Posterior vena cava (tissue), 2 donors: ENCODE results near the gene KCNJ11. TPM values are rescaled to one million over a fixed set of nuclear protein-coding genes. Genes with fewer than 3 reads are reported as not detected.

ENCODE experiments used
- DNase-seq: peaks from one replicate; pipeline ENCODE4 v3.0.0-alpha.2; 2020; ENCODE audit warnings: low spot score
- intact Hi-C, 2 donors: fragments of 100-400 bp; cut with DNase I; formaldehyde crosslinking; loops; one replicate each; pipeline versions ENCODE4 v1.14.1 to v1.14.2; 2022 to 2023
- total RNA-seq, 2 donors: library from RNA; stranded (reverse); fragmentation: NEBNext Ultra II Directional; extraction: Animal tissue kit (Norgen Biotek cat#: 25700); gene quantifications; one replicate each; pipeline ENCODE4 v1.2.1, GENCODE V29; 2021
- donor health status: DM: yes; HTN: yes; CAD: no.
- donor health status: DM: yes; HTN: yes; CAD: no.

KCNJ11 gene
- total RNA-seq, 2 donors from 2014 or later = 0.56 to 1.3 TPM

DNA sequence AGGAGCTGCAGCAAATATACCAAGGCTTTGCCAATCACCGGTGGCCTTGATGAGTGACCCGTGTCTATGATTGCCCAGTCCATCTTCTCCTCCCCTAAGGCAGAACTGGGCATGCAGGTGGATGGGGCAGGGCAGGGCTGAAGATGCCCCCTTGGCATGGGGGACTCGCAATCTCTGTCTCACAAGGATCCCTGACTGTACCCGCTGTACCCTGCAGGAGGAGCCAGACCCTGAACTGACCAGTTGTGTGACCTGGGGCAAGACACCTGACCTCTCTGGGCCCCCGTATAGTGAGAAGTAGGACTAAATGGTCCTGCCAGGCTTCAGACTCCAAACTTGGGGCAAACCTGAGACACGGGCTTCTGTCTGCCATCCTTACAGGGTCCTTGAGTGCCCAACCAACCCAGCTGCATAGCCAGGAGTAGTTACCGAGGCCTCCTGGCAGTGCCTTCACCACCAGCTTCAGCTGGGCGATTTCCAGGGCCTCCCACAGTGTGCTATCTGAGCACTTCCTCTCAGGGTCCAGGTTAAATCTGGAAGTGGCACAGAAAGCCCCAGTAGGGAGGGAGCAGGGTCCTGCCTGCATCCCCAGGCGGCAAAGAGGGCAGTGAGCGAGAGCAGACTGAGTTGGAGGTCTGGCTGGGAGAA lies 6.4 kb upstream of the KCNJ11 start:
- peak; percentile 71 for DNase-seq
- intact Hi-C loops = no loop called here

DNA sequence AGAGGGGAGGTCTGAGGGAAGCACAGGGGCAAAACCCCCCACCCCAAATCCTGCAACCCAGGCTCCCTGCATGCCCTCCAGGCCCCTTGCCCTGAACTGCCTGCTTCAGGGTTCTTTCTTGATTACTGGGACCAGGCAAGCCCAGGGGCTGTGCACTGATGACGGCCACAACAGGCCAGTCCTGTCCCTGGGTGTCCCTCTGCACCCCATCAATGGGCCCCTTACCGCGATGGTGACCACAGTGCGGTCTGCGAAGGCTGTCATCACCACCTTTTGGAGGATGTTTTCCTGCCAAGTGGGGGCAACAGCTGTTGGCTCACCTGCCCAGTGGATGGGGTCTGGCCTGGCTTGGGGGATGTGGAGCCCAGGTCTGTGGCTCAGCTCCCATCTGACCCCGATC lies 5.0 kb upstream of the KCNJ11 start:
- DNase-seq = peak; percentile 80

DNA sequence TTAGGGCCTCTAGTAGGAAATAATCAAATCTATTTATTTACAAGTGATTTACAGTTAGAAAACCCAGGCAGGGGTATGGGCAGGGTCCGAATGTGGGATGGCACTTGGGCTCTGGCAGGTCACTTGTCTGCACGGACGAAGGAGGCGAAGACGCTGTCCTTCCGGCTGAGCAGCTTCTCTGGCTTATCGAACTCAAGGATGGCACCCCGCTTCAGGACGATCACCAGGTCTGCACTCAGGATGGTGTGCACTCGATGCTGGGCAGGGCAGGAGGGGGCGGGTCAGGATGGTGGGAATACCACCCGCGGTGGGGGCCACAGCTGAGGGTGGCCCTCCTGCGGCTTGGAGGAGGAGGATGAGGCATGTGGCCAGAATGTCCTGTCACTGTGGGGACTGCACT lies 4.4 kb upstream of the KCNJ11 start:
- intact Hi-C loops = no loop called here

More for the DNA sequence above, 5.0 kb upstream of the KCNJ11 start:
- intact Hi-C loops = no loop called here

DNA sequence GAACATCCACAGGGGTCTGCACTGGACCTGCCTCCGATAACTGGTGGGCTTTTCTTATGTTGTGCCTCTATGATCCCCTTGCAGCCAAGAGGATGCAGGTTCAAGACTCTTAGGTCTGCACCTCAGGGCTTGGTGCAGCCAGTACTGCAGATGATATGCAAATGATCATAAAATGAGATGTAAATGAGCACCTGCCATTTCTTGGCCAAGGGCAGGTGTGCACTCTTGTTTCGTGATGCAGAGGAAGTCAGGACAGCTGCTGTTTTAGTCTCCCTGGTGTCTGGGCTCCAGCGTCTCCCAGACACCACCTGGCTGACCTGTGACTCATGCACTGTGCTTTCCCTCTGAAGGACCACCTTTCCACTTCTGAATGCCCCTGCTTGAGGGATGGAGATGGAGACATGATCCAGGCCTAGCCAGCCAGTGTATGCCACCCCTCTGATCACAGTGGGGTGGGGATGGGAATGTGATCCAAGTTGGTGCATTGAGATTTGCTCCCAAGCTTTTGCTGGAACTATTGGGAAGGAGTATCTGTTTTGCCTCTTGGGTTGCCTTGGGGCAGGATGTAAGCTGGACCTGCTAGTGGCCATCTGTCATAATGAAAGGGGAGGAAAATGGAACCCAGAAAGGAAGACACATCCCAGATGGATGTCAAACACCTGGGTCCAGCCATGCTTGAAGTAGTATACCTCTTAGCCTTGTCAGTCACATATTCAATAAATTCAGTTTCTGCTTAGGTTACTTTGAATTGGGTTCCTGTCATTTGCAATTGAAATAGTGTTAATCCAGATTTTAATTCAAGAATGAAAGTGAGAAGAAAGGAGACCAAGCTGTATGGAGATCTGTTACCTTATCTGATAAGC lies 3.3 kb upstream of the KCNJ11 start:
- DNase-seq = no peak
- intact Hi-C loops = no loop called here

More for the DNA sequence above, 4.4 kb upstream of the KCNJ11 start:
- peak; percentile 78 for DNase-seq

DNA sequence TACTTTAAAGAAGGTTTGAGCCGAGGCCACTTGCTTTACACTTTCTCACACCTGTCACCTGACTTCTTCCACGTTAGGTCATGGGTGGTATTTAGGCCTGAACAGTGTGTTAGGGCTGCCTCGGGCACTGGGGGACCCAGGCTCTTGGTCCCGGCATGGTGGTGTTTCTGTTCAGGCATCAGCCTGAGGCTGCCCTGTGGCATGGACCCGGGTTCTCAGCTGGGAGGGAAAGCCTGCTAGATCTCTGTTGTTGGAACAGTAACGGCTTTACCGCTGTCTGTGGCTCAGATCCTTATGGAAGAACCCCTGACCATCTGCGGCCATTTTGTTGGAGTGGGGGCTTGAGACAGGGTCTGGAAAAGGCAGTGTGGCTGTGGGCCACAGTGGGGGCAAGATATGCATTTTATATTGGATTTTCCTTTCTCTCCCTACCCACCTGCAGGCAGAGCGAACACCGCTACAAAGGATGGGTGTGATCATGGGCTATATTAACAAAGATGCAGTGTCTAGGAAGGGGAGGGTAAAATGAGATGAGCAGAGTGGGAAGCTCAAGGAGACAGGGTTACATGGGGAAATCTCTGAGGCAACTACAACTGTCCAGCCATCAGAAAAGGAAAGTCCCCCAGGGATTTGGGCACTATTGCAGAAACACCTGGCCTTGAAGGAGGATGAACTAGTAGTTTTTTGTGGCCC lies 1.6 kb upstream of the KCNJ11 start:
- no peak for DNase-seq
- intact Hi-C loops = no loop called here

DNA sequence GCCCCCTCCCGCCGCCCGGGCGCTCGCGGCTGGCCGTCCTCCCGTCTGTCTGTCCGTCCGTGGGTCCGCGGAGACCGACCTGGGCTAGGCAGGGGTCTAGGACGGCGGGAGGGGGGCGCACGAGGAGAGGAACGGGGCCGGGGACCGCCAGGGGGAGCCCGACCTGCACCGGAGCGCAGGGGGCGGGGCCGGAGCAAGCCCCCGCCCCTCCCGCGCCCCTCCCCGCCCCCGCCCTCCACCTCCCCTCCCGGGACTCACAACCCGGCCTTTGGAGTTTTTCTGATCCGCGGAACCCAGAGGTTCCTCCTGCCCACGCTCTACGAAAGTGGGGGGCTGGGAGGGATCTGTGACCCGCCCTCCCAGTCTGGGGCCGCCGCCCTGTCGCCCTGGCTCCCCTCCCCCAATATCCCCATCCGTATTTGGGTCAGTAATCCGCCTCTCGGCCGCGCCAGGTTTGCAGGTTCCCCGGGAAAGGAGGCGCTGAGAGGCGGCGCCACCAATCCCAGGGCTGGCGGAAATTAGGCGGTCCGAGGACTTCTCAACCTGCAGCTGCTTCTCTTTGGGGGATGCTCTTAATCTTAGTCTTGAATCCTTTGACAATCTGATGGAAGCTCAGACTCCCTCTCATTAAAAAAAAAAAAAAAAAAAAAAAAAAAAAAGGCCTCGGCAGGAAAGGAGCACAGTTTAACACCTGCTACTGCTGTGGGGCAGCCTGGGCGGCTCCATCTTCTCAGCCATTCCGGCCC lies 925 bp upstream of the KCNJ11 start:
- intact Hi-C loops = no loop called here
- DNase-seq = peak; percentile 87

DNA sequence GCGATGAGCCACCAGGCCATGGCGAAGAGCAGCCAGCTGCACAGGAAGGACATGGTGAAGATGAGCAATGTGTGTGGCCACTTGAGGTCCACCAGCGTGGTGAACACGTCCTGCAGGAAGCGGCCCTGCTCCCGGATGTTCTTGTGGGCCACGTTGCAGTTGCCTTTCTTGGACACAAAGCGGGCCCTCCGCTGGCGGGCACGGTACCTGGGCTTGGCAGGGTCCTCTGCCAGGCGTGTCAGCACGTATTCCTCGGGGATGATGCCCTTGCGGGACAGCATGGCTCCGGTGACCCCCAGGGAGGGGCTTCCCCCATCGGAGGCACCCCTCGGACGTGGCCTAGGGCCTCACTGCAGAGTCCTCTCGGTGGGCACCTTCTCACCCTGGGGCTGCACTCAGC lies 648 bp downstream of the KCNJ11 start:
- peak; percentile 76 for DNase-seq
- intact Hi-C loops = loop anchor here in 1 of 2 donors (2.0 kb wide), 1 partner anchor 117 kb away; no protein-coding TSS in a partner anchor

DNA sequence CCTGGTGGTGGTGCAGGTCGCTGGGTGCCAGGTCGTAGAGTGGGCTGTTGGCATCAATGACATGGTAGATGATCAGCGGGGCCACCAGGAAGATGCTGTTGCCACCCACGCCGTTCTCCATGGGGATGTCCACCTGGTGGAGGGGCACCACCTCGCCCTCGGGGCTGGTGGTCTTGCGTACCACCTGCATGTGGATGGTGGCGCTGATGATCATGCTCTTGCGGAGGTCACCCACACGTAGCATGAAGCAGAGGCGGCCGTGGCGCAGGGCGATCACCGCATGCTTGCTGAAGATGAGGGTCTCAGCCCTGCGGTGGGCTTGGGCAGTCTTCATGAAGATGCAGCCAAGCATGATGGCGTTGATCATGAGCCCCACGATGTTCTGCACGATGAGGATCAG lies 1.2 kb downstream of the KCNJ11 start:
- intact Hi-C loops = loop anchor here in 1 of 2 donors (2.0 kb wide), 1 partner anchor 118 kb away; no protein-coding TSS in a partner anchor
- peak; percentile 76 for DNase-seq

DNA sequence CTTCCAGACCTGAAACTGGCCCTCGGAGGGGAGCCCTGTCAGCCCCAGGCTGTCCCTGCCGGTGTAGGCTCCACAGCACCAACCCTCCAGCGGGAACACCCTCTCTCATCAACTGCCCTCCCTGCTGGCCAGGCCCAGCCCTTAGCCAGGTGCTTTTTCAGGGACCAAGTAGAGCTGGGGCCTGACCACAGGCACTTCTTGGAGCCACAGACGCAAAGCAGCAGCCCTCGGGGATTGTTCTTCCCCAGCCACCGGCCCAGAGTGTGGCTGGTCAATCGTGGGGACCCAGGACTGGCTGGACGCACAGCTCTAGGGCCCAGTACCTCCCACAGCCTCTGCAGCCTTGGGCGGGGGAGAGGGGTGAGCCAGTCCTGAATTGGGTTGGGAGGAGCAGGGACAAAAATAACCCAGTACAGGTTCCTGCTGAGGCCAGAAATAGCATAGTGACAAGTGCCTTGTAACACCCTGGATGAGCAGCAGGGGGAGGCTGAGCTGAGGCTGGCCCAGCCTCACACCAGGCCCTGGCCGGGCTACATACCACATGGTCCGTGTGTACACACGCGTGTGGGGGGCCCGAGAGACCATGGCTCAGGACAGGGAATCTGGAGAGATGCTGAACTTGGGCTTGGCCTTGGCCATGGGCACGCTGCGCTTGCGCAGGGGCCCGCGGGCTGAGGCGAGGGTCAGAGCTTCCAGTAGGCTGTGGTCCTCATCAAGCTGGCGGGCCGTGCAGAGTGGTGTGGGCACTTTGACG lies 2.0 kb downstream of the KCNJ11 start:
- intact Hi-C loops = loop anchor here in 1 of 2 donors (2.0 kb wide), 1 partner anchor 118 kb away; no protein-coding TSS in a partner anchor
- peak; percentile 86 for DNase-seq

DNA sequence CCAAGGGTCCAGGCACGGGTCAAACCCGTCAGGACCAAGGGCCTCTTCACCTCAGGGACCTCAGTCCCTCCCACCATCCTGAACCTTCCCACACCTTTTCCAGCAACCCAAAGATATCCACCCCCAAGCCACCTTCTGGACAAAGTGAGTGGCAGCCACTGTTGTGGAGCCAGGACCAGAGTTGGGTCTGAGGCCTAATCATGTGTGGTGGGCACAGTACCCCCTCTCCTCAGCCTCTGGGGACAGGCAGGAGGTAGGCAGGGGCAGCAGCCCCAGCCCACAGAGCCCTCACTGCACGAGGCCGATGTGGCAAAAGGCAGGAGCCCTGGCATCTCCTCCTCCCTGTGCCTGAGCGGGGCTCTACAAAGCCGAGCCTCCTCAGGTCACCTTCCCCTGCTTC lies 2.5 kb downstream of the KCNJ11 start:
- intact Hi-C loops = loop anchor here (2.0 kb wide), 2 partner anchors 115 to 119 kb away; no protein-coding TSS in a partner anchor
- peak; percentile 65 for DNase-seq

DNA sequence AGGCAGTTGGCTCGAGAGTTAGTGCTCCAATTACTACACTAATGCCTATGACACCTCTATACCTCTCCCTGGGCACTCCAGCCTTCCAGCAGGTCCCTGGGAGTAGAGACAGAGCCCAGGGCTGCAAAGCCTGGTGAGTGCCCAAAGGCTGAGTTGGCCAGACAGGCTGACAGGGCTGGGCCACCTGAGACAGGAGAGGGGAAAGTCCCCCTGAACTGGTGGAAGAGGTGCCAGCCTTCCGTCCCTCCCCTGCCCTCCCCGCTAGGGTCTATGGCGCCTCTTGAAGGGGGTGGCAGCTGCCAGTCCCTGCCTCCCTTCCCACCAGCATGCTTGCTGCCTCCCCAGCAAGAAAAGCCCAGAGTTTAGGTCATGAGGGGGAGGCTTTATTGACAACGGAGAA lies 3.0 kb downstream of the KCNJ11 start:
- intact Hi-C loops = loop anchor here in 1 of 2 donors (2.0 kb wide), 1 partner anchor 115 kb away; no protein-coding TSS in a partner anchor
- peak; percentile 68 for DNase-seq

DNA sequence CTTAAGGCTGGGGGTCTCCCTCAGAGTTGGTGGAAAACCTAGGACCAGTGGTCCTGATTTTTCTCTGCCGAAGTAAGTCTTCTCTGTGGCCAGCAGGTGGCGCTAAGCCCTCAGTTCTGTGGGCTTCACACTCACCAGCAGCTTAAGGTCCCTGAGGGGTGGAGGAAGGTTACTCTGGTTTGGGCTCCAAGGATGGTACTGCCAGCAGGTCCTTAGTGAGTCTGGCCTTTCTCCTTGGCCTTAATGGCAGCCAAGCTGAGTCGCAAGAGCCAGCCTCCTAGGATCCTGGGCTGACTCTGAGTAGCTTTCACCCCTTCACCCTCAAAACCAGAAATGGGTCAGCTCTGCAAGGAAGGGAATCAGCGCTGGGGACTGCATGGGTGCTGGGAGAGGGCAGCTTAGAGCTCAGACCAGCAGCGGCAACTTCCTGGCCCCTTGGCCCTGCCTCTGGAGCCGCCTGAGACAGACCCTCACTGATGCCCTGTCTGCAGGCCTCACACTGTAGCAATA lies 4.4 kb downstream of the KCNJ11 start:
- intact Hi-C loops = loop anchor here in 1 of 2 donors (2.0 to 5.0 kb wide), 2 partner anchors 117 to 533 kb away; no protein-coding TSS in a partner anchor
- DNase-seq = peak; percentile 95

DNA sequence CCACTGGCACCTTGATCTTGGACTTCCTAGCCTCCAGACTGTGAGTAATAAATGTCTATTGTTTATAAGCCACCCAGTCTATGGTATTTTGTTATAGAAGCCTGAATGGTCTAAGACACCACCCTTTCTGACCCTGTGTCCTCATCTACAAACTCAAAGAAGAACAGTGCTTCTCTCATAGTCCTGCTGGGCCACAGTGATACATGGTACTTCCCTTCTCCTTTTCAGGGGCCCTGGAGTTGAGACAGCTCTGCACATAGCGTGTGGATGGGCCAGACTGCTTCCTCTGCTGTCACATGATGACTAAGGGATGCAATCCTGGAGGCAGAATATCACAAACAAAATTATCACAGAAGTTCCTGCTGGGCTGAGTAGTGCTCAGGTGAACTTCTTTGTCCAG lies 5.0 kb downstream of the KCNJ11 start:
- intact Hi-C loops = loop anchor here in 1 of 2 donors (5.0 kb wide), 1 partner anchor 534 kb away; no protein-coding TSS in a partner anchor
- DNase-seq = no peak

DNA sequence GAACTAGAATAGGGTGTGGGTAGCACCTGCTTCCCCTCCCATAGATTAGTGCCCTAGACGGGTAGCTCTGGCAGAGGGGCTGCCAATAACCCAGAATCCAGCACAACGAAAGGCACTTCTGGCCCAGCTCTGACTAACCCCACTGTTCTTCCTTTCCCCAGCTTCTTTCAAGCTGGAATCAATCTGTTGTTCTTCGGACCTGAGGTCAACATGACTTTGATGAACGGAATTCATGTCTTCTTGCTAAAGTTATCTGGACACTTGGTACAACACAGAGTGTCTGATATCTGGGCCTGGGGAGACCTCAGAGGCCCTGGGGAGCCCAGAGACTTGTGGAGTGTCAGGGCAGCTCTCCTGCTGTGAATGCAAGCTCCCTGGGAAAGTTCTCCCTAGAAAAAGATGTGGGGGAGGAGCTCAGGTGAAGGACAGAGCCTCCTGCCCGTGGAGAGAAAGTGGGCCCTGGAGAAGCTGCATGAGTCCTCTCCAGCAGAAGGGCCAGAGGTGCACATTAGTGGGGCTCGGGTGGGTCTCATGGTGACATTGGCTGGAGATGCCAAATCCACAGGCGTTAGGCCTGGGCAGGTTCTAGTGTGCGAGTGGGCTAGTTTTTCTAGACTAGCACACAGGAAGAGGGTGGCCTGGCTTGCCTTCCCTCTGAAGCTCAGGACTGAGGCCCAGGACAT lies 6.3 kb downstream of the KCNJ11 start:
- intact Hi-C loops = loop anchor here in 1 of 2 donors (5.0 kb wide), 1 partner anchor 535 kb away; no protein-coding TSS in a partner anchor
- DNase-seq = peak; percentile 56

DNA sequence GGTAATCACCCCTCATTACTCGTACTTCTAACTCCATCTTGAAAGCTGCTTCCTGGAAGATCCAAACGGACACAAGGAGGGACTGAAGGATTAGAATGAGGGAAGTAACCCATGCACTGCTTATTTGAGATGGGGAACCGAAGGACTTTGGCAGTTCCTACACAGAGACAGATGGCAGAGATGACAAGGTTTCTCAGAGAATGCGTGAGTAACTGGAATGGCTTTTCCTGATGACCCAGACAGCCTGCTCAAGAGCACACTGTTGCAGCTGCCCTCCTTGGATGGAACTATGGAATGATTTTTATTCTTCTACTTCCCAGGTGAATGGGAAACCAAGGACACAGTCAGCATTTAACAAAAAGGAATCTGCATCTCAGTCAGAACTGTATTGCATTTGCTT lies 7.3 kb downstream of the KCNJ11 start:
- no peak for DNase-seq
- intact Hi-C loops = loop anchor here in 1 of 2 donors (5.0 kb wide), 1 partner anchor 536 kb away; no protein-coding TSS in a partner anchor

DNA sequence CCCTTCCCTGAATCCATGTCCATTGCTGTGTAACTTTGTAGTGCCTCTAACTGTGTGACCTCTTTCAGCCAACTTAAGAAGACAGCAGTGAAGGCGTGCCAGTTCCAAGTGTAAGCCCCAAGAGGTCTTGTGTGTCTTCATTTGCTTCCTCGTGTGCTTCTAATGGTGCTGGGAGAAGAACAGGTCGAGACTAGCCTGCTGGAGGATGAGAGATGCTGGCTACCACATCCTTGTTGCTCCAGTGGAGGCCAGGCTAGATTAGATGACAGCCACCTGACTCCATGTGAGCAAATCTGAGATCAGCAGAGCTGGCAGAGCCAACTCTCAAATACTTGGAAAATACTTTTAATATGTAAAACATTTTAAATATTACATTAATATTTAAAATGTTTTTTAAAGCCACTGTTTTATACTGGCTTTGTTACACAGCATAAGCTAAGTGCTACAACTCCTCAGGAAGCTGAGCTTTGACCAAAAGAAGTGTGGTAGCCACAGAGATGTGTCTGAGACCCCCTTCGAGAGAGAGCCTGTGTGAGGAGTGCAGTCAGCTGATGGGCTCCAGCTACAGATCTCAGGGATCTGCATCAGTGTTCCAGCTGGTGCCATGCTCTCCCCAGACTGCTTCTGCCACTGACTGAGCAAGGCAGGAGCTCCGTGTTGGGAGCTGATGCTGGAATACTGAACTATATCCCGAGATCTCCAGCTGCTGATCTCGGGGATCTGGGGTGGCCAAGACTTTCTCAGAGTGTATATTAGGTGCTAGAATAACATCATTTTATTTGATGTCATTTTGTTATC lies 8.9 kb downstream of the KCNJ11 start:
- intact Hi-C loops = loop anchor here in 1 of 2 donors (5.0 kb wide), 1 partner anchor 538 kb away; no protein-coding TSS in a partner anchor
- peak; percentile 64 for DNase-seq
